Psoas muscle (tissue), 8 donors: Measurements from ENCODE around the gene UAP1L1. TPM values are rescaled to one million over a fixed set of nuclear protein-coding genes. Genes with fewer than 3 reads are reported as not detected.
A peak's percentile ranks its signal among the peaks of the same experiment; 100 is the strongest.

Source experiments
- ATAC-seq, 4 donors: fragments of 200-7000 bp; cut with Tn5 transposase; one replicate each; pipeline ENCODE4 v1.9.1; 2020; ENCODE audit warnings: moderate library complexity in 3 of 4, mild to moderate bottlenecking in 2 of 4
- DNase-seq, 2 donors: peaks; one replicate each; pipeline ENCODE4 v3.0.0-alpha.2; 2020
- H3K27ac ChIP-seq: fragments of 200-600 bp; one replicate; pipeline ENCODE4 v1.8.0; 2022
- H3K27me3 ChIP-seq, 3 donors: fragments of 200-600 bp in 1 of 3; one replicate each; pipeline versions ENCODE4 v1.6.1 to v1.8.0; 2013 to 2022; ENCODE audit warnings: low read length in 2 of 3, mild to moderate bottlenecking in 2 of 3, moderate library complexity in 1 of 3; ENCODE audit not compliant: insufficient read depth in 3 of 3
- H3K36me3 ChIP-seq, 2 donors: fragments of 200-600 bp in 1 of 2; one replicate each; pipeline versions ENCODE4 v1.6.1 to v1.8.0; 2013 to 2022; ENCODE audit warnings: low read depth in 1 of 2, mild to moderate bottlenecking in 1 of 2, moderate library complexity in 1 of 2; ENCODE audit not compliant: insufficient read depth in 1 of 2
- H3K4me1 ChIP-seq: fragments of 200-600 bp; one replicate; pipeline ENCODE4 v1.8.0; 2022
- H3K4me3 ChIP-seq: fragments of 200-600 bp; one replicate; pipeline ENCODE4 v1.8.0; 2022; ENCODE audit warnings: mild to moderate bottlenecking
- H3K9me3 ChIP-seq: fragments of 200-600 bp; one replicate; pipeline ENCODE4 v1.8.0; 2022
- WGBS, 3 donors: extraction: QIAGEN DNeasy Blood & Tissue Kit; methylation state at CpG; one replicate each; pipeline versions ENCODE4 v1.1.6 to v1.1.7; 2013; 5-methylcytosine and 5-hydroxymethylcytosine counted together
- intact Hi-C, 2 donors: fragments of 100-400 bp; cut with DNase I; formaldehyde crosslinking; loops; one replicate each; pipeline versions ENCODE4 v1.11.0 to v1.14.2; 2022
- polyA plus RNA-seq, 3 donors: library from polyadenylated mRNA; stranded (reverse); fragments of 200-250 nt; gene quantifications; one replicate each; pipeline ENCODE4 v1.2.3, GENCODE V29; 2013
- total RNA-seq, 4 donors: library from RNA; stranded (reverse); fragmentation: NEBNext Ultra II Directional in 2 of 4; extraction: Animal tissue kit (Norgen Biotek cat#: 25700) in 2 of 4; gene quantifications; one replicate each; pipeline versions ENCODE4 v1.2.1 to v1.2.4, GENCODE V29; 2021 to 2023
- TF ChIP-seq, protein P1 (sequence below): fragments of 200-600 bp; IDR thresholded peaks from one replicate; pipeline ENCODE4 v1.8.0; 2022; ENCODE audit warnings: antibody characterized with exemption
- donor health status: healthy with polysubstance abuse.
- donor health status: DM: no; HTN: no; CAD: no; lungs with moderate emphysema.
- donor health status: Bipolar disorder and iron deficiency.
- donor health status: healthy.
- donor health status: DM: yes; HTN: yes; CAD: no.
- donor health status: DM: no; HTN: no; CAD: no.
- donor health status: DM: no; HTN: no; CAD: no.
- donor health status: DM: yes; HTN: yes; CAD: no.

The UAP1L1 gene
- total and polyA plus RNA-seq, 7 donors, result 1.5 to 4.5 (median 2.4) TPM

DNA sequence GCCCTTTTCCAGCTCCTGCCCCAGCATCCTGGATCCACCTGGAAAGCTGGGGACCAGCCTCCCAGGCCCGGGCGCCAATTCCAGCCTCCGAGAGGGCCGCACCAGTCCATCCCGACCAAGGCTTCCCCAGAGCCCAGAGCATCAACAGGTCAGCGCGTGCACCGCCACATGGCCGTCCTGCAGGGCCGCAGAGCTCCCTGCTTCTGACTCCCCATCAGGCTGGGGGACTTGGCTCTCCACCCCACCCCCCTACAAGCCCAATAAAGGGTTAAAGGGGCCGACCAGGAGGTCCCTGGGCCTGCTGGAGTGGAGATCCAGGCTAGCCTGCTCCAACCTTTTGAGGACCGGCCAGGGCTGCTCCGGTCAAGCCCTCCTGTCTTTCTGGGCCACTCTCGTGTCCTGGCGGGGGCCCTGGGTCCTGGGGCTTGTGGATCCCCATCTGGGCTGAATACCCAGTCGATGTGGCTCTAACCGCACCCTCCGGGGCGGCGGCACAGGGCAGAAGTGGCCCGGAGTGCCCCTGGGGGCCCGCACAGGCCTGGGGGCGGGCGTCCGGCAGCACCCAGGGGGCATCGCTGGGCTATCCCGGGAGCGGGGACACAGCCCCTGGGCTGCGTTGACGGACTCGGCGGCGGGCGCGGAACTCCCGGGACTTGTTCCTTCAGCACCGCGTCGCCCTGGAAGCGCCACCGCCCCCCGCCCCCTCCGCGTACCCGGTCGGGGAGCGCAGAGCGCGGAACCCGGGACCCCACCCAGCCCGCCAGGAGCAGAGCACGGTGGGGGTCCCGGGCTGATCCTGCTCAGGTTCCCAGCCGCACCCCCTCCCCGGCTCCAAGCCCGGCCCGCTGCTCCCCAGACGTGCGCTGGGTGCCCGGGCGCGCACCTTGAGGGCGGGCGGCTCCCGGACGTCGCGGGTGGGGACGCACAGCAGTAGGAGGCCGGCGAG is 24.0 kb upstream of the UAP1L1 start:
- Histone ChIP-seq H3K27ac (no peak overlapping the region), H3K9me3 (no peaks in the 10 kb centered on the region), H3K4me1 (peaks cover 12% of the 10 kb centered on the region), H3K4me3 (peak overlapping the region; percentile 51), H3K27me3 (peaks cover 0 to 69% (median 33%) of the 10 kb centered on the region in 3 donors), H3K36me3 (no peaks in the 10 kb centered on the region)
- DNase-seq (no peak), ATAC-seq (no peak)
- WGBS, 3 donors, result 19 to 41% (median 22%) methylated on average over 21 to 71 of the region's 71 CpGs
- TF ChIP-seq, protein P1, sequence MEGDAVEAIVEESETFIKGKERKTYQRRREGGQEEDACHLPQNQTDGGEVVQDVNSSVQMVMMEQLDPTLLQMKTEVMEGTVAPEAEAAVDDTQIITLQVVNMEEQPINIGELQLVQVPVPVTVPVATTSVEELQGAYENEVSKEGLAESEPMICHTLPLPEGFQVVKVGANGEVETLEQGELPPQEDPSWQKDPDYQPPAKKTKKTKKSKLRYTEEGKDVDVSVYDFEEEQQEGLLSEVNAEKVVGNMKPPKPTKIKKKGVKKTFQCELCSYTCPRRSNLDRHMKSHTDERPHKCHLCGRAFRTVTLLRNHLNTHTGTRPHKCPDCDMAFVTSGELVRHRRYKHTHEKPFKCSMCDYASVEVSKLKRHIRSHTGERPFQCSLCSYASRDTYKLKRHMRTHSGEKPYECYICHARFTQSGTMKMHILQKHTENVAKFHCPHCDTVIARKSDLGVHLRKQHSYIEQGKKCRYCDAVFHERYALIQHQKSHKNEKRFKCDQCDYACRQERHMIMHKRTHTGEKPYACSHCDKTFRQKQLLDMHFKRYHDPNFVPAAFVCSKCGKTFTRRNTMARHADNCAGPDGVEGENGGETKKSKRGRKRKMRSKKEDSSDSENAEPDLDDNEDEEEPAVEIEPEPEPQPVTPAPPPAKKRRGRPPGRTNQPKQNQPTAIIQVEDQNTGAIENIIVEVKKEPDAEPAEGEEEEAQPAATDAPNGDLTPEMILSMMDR, result no peak
- intact Hi-C loops, result no loop called here

DNA sequence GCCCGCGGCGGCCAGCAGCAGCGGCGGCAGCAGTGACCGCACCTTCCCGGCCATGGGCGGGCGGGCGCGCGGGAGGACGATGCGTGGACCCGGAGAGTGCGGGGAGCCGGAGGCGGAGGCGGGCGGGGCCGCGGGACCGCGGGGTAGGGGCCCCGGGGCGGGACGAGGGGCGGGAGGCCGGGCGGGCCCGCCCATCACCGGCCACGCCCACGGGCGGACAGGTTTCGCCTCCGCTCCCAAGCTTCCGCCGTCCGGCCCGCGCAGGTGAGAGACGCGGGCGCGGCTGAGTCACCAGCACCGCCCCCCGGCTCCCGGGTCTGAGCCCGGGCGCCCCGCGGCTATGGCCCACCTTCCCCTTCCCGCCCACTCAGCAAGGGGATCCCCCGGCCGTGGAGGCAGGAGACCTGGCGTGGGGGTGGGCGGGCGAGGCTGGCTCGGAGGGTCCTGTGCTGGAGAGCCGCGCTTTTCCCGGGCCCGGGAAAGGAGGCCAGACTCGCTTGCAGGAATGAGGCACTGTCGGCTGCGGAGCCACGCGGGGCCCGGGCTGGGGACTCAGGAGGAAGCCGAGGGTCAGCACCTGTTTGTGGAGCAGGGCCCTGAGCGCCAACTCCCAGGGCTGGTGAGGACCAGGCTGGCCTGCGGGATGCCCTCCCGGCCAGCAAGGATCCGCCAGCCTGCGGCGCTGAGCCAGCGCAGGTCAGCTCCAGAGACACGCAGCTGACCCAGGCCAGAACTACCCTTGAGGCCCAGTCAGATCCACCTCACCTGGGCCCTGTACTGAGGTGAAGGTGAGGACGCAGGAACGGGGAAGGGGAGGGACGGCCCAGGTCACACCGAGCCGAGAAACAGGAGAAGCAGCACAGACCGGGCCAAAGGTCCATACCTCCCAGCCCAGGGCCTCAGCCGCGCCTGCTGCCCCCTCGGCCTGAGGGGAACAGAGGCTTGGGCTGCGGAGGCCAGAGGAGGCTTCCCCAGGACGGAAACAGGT is 23.1 kb upstream of the UAP1L1 start, which contains the start of gene ENTPD2:
TSS of gene ENTPD2 (minus strand) at position 118 of the 988 bp plus-strand sequence. CDS start at position 54, 64 bp downstream.
- TF ChIP-seq, protein P1, result no peak
- Histone ChIP-seq H3K27me3 (peaks cover 0 to 60% (median 32%) of the 10 kb centered on the region in 3 donors), H3K36me3 (no peaks in the 10 kb centered on the region), H3K4me3 (peak within 1 kb of the TSS; percentile 51), H3K4me1 (peaks cover 9% of the 10 kb centered on the region), H3K9me3 (no peaks in the 10 kb centered on the region), H3K27ac (no peak within 1 kb of the TSS)
- ATAC-seq, result no peak
- DNase-seq, result no peak
- intact Hi-C loops, result no loop called here
- 27 to 51% (median 31%) methylated on average over 41 to 90 of the region's 90 CpGs for WGBS, 3 donors

DNA sequence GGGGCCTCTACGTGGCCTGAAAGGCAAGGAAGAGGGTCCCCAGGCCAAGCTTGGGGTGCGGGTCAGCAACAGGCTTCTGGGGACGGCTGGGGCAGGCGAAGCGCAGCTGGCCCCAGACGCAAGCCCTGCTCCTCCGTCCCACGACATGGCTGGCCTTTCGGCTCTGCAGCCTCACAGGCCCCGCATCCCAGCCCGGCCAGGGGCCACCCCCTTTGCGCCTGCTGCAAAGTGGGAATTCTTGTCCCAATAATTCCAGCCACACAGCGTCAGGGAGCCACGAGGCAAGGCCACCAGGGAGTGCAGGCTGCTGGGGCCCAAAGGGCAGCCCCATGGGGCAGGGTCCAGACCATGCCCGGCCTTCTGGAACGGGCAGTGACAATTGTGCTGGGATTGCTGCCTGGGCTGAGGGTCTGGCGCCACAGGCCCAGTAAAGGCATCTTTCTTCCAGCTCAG is 22.4 kb upstream of the UAP1L1 start:
- TF ChIP-seq, protein P1, result no peak
- Histone ChIP-seq H3K4me1 (peaks cover 9% of the 10 kb centered on the region), H3K36me3 (no peaks in the 10 kb centered on the region), H3K4me3 (no peak overlapping the region), H3K27ac (no peak overlapping the region), H3K9me3 (no peaks in the 10 kb centered on the region), H3K27me3 (peaks cover 0 to 55% (median 27%) of the 10 kb centered on the region in 3 donors)
- WGBS, 3 donors, result 59 to 72% (median 71%) methylated on average over 16 to 17 of the region's 17 CpGs
- no peak for DNase-seq
- intact Hi-C loops, result no loop called here
- ATAC-seq, result peak in 1 of 4 donors; percentile 11
